SK-N-SH (cell line): ENCODE data around the gene CPM. TPM values are rescaled to one million over a fixed set of nuclear protein-coding genes. Genes with fewer than 3 reads are reported as not detected.

Experiments
- CTCF ChIA-PET: fragments of 300-600, 350-600 bp; formaldehyde crosslinking; extraction: SDS; loops from one replicate; lab custom pipeline; 2021; lab: Yijun Ruan, JAX
- POLR2A ChIA-PET: fragments of 350-600 bp; sonication (Branson Sonifier 250); formaldehyde crosslinking; extraction: SDS; loops from one replicate; lab custom pipeline; 2020; ENCODE audit warnings: antibody characterized with exemption, inconsistent platforms; lab: Yijun Ruan, JAX
- DNase-seq: peaks from one replicate; pipeline ENCODE4 v3.0.0; 2012
- H2AFZ ChIP-seq: fragments of 200-600 bp; sonication (generic); 2 replicates; pipeline ENCODE4 v1.8.1; 2016; ENCODE audit warnings: antibody characterized with exemption, mild to moderate bottlenecking, low read depth
- H3F3A ChIP-seq: fragments of 200-600 bp; sonication (generic); replicated peaks from 2 replicates; pipeline ENCODE3; 2016; ENCODE audit warnings: antibody characterized with exemption, mild to moderate bottlenecking; ENCODE audit not compliant: insufficient read depth
- H3K27ac ChIP-seq, 2 experiments: fragments of 200-500 bp in 1 of 2; fragments of 200-600 bp in 1 of 2; sonication (Bioruptor generic) in 1 of 2; sonication (generic), shearing (Covaris generic) in 1 of 2; 2 replicates each; pipeline versions ENCODE4 v1.5.1 to v1.6.1; 2014 to 2016; ENCODE audit warnings: low read depth in 2 of 2, inconsistent platforms in 1 of 2, low read length in 1 of 2, mild to moderate bottlenecking in 1 of 2, mixed read lengths in 1 of 2
- H3K27me3 ChIP-seq: fragments of 200-600 bp; sonication (generic), shearing (Covaris generic); 2 replicates; pipeline ENCODE4 v1.6.1; 2016; ENCODE audit warnings: mixed run types; ENCODE audit not compliant: insufficient read depth
- H3K36me3 ChIP-seq, 2 experiments: fragments of 200-500 bp in 1 of 2; fragments of 200-600 bp in 1 of 2; sonication (Bioruptor generic) in 1 of 2; sonication (generic) in 1 of 2; replicated peaks in 1 of 2; 2 replicates each; pipeline versions ENCODE3 to v1.5.1; 2014 to 2016; ENCODE audit warnings: low read length in 1 of 2, mild to moderate bottlenecking in 1 of 2; ENCODE audit not compliant: insufficient read depth in 2 of 2, control insufficient read depth in 1 of 2
- H3K4me1 ChIP-seq, 2 experiments: fragments of 200-500 bp in 1 of 2; fragments of 200-600 bp in 1 of 2; sonication (Bioruptor generic) in 1 of 2; sonication (generic), shearing (Covaris generic) in 1 of 2; 2 replicates each; pipeline versions ENCODE4 v1.5.1 to v1.6.1; 2014 to 2016; ENCODE audit warnings: low read depth in 1 of 2, low read length in 1 of 2, mixed run types in 1 of 2; ENCODE audit not compliant: insufficient read depth in 2 of 2, control insufficient read depth in 1 of 2
- H3K4me2 ChIP-seq: fragments of 200-600 bp; sonication (generic), shearing (Covaris generic); 2 replicates; pipeline ENCODE4 v1.6.1; 2017; ENCODE audit warnings: mixed run types
- H3K4me3 ChIP-seq, 2 experiments: fragments of 200-500 bp in 1 of 2; fragments of 200-600 bp in 1 of 2; sonication (Bioruptor generic) in 1 of 2; sonication (generic), shearing (Covaris generic) in 1 of 2; 2 replicates each; pipeline versions ENCODE4 v1.5.1 to v1.8.1; 2014 to 2016; ENCODE audit warnings: low read depth in 2 of 2, inconsistent platforms in 1 of 2, low read length in 1 of 2, mild to moderate bottlenecking in 1 of 2, mixed read lengths in 1 of 2, moderate library complexity in 1 of 2
- H3K79me2 ChIP-seq: fragments of 200-600 bp; sonication (generic); 2 replicates; pipeline ENCODE4 v1.8.1; 2017; ENCODE audit warnings: mild to moderate bottlenecking; ENCODE audit not compliant: insufficient read depth
- H3K9ac ChIP-seq: fragments of 200-600 bp; sonication (generic); 2 replicates; pipeline ENCODE4 v1.6.1; 2017; ENCODE audit warnings: mixed run types
- H3K9me2 ChIP-seq: fragments of 200-600 bp; sonication (generic); 2 replicates; pipeline ENCODE4 v1.6.1; 2017; ENCODE audit warnings: mixed run types
- H3K9me3 ChIP-seq: fragments of 200-600 bp; sonication (generic); 2 replicates; pipeline ENCODE4 v1.6.1; 2017; ENCODE audit warnings: mixed run types, mild to moderate bottlenecking, moderate library complexity
- H4K20me1 ChIP-seq: fragments of 200-600 bp; sonication (generic); 2 replicates; pipeline ENCODE4 v1.6.1; 2017; ENCODE audit warnings: mild to moderate bottlenecking, mixed run types; ENCODE audit not compliant: insufficient read depth
- CTCF ChIP-seq: fragments of 200-600 bp; sonication (generic); IDR thresholded peaks from 2 replicates; pipeline ENCODE4 v1.6.1; 2017; ENCODE audit warnings: antibody characterized with exemption, mild to moderate bottlenecking, moderate library complexity
- ELF1 ChIP-seq: IDR thresholded peaks from 2 replicates; pipeline ENCODE4 v1.4.0; 2012
- EP300 ChIP-seq, 2 experiments: IDR thresholded peaks; 2 replicates each; pipeline versions ENCODE4 v1.4.0 to v1.6.1; 2012; ENCODE audit warnings: borderline replicate concordance in 1 of 2, low read depth in 1 of 2, low read length in 1 of 2
- FOSL2 ChIP-seq: IDR thresholded peaks from 2 replicates; pipeline ENCODE4 v1.4.0; 2012; ENCODE audit warnings: low read depth, mild to moderate bottlenecking, moderate library complexity, borderline replicate concordance
- FOXJ3 ChIP-seq: sonication (generic); formaldehyde crosslinking; IDR thresholded peaks from 2 replicates; pipeline ENCODE4 v1.5.1; 2020; ENCODE audit warnings: mild to moderate bottlenecking, missing genetic modification reagents
- FOXM1 ChIP-seq: IDR thresholded peaks from 2 replicates; pipeline ENCODE4 v1.4.0; 2012; ENCODE audit warnings: low read depth, mild to moderate bottlenecking
- GATA2 ChIP-seq: sonication (generic); formaldehyde crosslinking; IDR thresholded peaks from 2 replicates; pipeline ENCODE4 v1.5.0; 2020; ENCODE audit warnings: mild to moderate bottlenecking, missing genetic modification reagents
- IRF3 ChIP-seq: fragments of 150-350 bp; IDR thresholded peaks from 2 replicates; pipeline ENCODE4 v1.6.1; 2016; ENCODE audit warnings: mild to moderate bottlenecking, low read depth, low read length
- JUND ChIP-seq: IDR thresholded peaks from 2 replicates; pipeline ENCODE4 v1.4.0; 2012
- MEF2A ChIP-seq: IDR thresholded peaks from 2 replicates; pipeline ENCODE4 v1.4.0; 2012; ENCODE audit warnings: low read depth, borderline replicate concordance
- MXI1 ChIP-seq: IDR thresholded peaks from 2 replicates; pipeline ENCODE4 v1.6.1; 2012; ENCODE audit warnings: mild to moderate bottlenecking, low read depth, low read length, improper control_type of control experiment
- PBX3 ChIP-seq: IDR thresholded peaks from 2 replicates; pipeline ENCODE4; 2012
- POLR2AphosphoS5 ChIP-seq: IDR thresholded peaks from 2 replicates; pipeline ENCODE4 v1.6.1; 2012; ENCODE audit warnings: low read depth, low read length
- RCOR1 ChIP-seq: fragments of 150-350 bp; IDR thresholded peaks from 2 replicates; pipeline ENCODE4 v1.6.1; 2017; ENCODE audit warnings: antibody characterized with exemption, low read length
- SIN3A ChIP-seq: IDR thresholded peaks from 2 replicates; pipeline ENCODE4 v1.6.1; 2012; ENCODE audit warnings: low read depth, mild to moderate bottlenecking, low read length, moderate library complexity, borderline replicate concordance
- TCF12 ChIP-seq: IDR thresholded peaks from 2 replicates; pipeline ENCODE4 v1.4.0; 2012
- TEAD4 ChIP-seq: IDR thresholded peaks from 2 replicates; pipeline ENCODE4 v1.4.0; 2012; ENCODE audit warnings: mild to moderate bottlenecking, borderline replicate concordance; ENCODE audit not compliant: insufficient read depth
- YY1 ChIP-seq: IDR thresholded peaks from 2 replicates; pipeline ENCODE4 v1.4.0; 2012; ENCODE audit warnings: low read depth, mild to moderate bottlenecking
- WGBS: methylation state at CpG from one replicate; pipeline ENCODE4 v1.1.6; 2017; ENCODE audit warnings: low lambda C conversion rate; 5-methylcytosine and 5-hydroxymethylcytosine counted together
- polyA plus RNA-seq, 3 experiments: library from polyadenylated mRNA; depleted of rRNA; stranded (reverse); fragments of >200 nt; gene quantifications; 2 replicates each; pipeline ENCODE4 v1.2.3, GENCODE V29; 2012
- TF ChIP-seq, protein P1 (sequence below): IDR thresholded peaks from 2 replicates; pipeline ENCODE4 v1.6.1; 2012; ENCODE audit warnings: mild to moderate bottlenecking, low read depth, low read length, moderate library complexity

Gene CPM
- polyA plus RNA-seq, 1 of the 3 experiments (the other 2 are of a cell fraction) = 10.8 TPM

DNA sequence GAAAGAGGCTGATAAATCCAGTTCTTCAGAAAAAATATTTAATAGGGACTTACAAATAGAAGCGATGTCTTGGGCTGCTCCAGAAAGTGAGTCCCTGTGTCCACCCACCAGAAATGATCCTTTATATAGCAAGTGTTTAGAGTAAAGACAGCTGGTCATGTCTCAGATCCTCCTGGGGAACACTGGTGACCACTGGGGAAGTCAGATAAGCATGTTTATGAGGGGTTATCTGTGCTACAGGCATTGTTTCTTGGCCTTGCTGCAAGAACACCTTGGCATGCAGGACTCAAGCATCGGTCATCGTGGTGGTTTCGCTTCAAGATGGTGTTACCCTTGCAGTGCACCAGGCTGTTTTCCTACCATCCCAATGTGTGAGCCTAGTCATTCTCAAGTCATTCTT is 27.2 kb downstream of the CPM start:
- DNase-seq = no peak
- Histone ChIP-seq H3K9me3 (no peaks in the 10 kb centered on the region), H3K79me2 (no peaks in the 10 kb centered on the region), H3K27ac (no peak overlapping the region), H3K27me3 (no peaks in the 10 kb centered on the region), H4K20me1 (no peaks in the 10 kb centered on the region), H3F3A (no peaks in the 10 kb centered on the region), H3K4me1 (no peaks in the 10 kb centered on the region), H3K9ac (no peak overlapping the region), H2AFZ (no peak overlapping the region), H3K36me3 (no peaks in the 10 kb centered on the region), H3K9me2 (no peaks in the 10 kb centered on the region), H3K4me3 (no peak overlapping the region), H3K4me2 (no peak overlapping the region)
- WGBS = 82% methylated on average over 4 of the region's 4 CpGs
- no peak for TF ChIP-seq POLR2AphosphoS5
- no peak for TF ChIP-seq GATA2 (CRISPR knock-in tag)
- no peak for TF ChIP-seq FOXM1
- TF ChIP-seq YY1 = no peak
- TF ChIP-seq TCF12 = no peak
- TF ChIP-seq MXI1 = no peak
- TF ChIP-seq FOSL2 = no peak
- TF ChIP-seq PBX3 = no peak
- no peak for TF ChIP-seq JUND
- TF ChIP-seq CTCF = no peak
- no peak for TF ChIP-seq MEF2A
- no peak for TF ChIP-seq IRF3
- no peak for TF ChIP-seq RCOR1
- TF ChIP-seq ELF1 = no peak
- no peak for TF ChIP-seq SIN3A
- TF ChIP-seq EP300 (IDR thresholded peaks at IDR 0.05; ENCODE audit: borderline replicate concordance in 1 of 2, low read depth in 1 of 2, low read length in 1 of 2) = no peak
- no peak for TF ChIP-seq TEAD4
- TF ChIP-seq FOXJ3 (CRISPR knock-in tag) = no peak
- TF ChIP-seq, protein P1, sequence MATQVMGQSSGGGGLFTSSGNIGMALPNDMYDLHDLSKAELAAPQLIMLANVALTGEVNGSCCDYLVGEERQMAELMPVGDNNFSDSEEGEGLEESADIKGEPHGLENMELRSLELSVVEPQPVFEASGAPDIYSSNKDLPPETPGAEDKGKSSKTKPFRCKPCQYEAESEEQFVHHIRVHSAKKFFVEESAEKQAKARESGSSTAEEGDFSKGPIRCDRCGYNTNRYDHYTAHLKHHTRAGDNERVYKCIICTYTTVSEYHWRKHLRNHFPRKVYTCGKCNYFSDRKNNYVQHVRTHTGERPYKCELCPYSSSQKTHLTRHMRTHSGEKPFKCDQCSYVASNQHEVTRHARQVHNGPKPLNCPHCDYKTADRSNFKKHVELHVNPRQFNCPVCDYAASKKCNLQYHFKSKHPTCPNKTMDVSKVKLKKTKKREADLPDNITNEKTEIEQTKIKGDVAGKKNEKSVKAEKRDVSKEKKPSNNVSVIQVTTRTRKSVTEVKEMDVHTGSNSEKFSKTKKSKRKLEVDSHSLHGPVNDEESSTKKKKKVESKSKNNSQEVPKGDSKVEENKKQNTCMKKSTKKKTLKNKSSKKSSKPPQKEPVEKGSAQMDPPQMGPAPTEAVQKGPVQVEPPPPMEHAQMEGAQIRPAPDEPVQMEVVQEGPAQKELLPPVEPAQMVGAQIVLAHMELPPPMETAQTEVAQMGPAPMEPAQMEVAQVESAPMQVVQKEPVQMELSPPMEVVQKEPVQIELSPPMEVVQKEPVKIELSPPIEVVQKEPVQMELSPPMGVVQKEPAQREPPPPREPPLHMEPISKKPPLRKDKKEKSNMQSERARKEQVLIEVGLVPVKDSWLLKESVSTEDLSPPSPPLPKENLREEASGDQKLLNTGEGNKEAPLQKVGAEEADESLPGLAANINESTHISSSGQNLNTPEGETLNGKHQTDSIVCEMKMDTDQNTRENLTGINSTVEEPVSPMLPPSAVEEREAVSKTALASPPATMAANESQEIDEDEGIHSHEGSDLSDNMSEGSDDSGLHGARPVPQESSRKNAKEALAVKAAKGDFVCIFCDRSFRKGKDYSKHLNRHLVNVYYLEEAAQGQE = no peak
- ChIA-PET CTCF (no interaction called here), POLR2A (no interaction called here)
